GM19438 (cell line): ENCODE measurements around the gene IQCF6.
"Not testable (repeated sequence)": the region's sequence is repeated elsewhere in the genome, so short reads cannot be mapped to it uniquely, and the experiment has no call there.

Source experiments
- ATAC-seq: cut with Tn5 transposase; IDR thresholded peaks from one replicate; pipeline ENCODE4 v1.9.1; 2021; ENCODE audit warnings: low read depth; ENCODE audit not compliant: unreplicated experiment

The IQCF6 gene

DNA sequence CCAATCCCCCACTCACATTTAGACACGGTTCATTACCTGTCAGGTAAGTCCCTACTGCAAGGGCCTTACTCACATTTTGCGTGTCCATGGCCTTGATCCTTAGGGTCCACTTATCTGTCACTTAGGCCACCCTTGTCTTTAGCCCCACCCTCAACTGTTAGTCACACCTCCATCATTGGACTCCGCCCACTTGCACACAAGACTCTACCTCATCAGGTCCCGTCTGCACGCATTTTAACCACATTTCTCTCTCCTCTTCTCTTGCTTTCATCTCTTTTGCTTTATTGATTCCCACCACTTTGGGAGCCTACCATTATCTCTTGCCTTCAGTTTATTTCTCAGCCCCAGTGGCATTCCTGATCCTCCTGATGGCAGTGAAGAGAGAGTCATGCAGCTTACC lies at the start of gene IQCF6:
IQCF6 (minus strand) TSS at position 101 of the 400 bp plus-strand sequence; CDS start at position 88, 13 bp downstream.
- no peak for ATAC-seq

DNA sequence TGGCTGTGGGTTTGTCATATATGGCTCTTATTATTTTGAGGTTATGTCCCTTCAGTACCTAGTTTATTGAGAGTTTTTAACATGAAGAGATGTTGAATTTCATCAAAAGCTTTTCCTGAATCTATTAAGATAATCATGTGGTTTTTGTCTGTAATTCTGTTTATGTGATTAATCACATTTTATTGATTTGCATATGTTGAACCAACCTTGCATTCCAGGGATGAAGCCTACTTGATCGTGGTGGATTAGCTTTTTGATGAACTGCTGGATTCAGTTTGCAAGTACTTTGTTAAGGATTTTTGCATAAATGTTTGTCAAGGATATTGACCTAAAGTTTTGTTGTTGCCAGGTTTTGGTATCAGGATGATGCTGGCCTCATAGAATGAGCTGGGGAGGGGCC lies 49.3 kb upstream of the IQCF6 start:
- no peak for ATAC-seq

DNA sequence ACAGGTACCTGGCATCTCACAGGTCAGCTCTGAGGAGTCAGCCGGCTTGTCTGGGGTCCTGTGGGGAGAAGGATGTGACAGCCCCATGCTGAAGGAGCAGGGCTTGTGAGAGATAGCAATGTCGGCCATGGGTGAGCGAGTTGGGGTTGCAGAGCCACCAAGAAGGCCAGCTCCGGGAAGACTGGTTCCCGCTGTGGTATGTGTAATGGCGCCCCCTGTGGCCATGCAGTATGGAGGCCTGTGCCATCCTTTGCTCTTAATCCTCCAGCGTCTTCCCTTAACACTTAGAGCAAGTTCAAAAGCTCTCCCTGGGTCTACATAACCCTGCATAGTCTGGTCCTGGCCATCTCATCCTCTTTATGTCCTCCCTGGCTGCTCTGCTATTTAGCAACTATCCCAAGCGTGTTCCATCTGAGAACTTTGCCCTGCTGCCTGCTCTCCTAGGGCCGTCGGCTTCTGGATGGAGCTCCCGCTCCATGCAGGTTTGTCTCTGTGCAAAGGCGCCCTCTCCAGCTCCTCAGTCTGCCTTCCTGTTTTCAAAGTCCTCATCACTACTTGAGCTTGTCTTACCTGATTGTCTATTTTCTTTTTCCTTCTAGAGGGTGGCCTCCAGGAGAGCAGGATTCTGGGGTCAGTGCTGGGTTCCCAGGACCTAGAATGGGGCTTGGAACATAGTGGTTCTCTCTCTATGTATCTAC lies 40.8 kb upstream of the IQCF6 start:
- ATAC-seq = no peak

DNA sequence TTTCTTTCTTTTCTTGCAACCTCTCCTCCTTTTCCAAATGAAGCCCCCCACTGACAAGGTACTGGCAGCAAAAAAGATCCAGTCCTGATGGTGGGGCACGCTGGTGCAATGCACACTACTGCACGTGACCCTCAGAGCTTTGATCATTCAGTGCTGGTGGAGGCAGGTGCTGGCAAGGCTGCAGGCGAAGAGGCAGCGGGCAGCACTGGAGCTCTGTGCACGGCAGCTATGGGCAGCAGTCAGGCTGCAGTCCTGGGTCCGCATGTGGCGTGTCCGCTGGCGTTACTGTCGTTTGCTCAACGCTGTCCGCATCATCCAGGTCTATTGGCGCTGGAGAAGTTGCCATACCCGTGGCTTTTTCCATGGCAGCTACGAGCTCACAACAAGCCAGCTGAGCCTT lies 40.1 kb upstream of the IQCF6 start:
- no peak for ATAC-seq

DNA sequence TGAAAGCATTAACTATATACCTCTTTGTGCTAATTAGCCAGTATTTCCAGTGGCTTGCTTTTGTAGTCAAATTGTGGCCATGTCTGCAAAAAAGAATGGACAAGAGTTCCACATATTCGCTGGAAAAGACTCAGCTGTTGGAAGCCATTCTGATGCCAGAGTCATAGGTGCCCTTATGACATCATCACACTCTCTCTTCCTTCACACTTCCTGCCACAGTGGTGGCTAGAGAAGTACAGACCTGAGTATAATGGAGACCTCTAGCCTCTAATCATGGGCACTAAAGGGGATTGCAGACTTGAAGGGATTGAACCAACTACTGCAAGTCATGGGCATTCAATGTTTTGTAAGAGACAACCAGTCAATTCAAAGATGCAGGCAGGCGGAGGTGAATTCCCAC lies 38.3 kb upstream of the IQCF6 start:
- no peak for ATAC-seq

DNA sequence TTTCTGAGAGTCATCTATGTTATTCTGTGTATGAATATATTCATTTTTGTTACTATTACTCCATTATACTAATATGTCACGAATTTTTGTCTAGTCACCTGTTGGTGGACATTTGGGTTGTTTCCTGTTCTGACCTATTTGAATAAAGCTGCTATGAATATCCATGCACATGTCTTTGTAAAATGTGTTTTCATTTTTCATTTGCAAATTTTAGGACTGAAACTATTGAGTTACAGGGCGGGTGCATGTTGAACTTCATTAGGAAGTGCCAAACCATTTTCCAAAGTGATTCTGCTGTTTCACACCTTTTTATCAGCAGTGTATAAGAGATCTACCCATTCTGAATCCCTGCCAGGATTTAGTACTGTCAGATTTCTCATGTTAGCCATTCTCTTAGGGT lies 37.7 kb upstream of the IQCF6 start:
- ATAC-seq = no peak

DNA sequence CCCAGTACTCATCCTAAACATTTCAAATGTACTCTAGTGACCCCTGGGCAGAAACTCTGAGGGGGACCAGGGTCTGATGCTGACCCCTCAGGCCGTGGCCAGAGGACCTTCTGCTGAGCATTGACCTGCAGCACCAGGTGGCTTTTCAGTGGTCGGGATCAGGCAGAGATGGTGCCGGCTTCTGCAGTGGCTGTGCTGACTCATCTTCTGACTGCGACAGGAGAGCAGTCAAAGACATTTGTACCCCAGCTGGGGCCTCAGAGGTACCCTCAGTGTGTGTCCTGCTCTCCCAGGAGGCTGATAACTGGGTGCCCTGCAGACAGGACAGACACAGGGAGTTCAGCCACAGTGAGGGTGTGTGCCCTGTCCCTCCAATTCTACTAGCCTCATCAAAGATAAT lies 36.6 kb upstream of the IQCF6 start:
- ATAC-seq = no peak

DNA sequence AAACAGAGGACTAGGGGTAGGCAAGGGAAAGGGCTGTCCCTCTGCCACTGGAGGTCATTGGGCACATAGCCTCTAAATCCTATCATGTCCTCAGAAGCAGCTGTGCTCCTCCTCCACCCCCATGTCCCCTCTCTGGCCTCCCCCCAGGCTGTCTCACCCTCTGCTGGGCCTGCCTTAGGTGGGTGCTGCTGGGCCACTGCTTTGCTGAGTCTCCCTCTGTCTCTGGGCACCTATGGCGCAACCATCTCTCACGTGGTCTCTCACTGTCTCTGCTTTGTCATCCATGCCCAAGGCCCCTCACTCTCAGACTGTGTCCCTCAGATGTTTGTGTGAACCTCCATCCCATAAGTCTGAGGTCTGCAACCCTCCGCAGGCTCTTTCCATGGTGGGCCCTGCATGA lies 35.0 kb upstream of the IQCF6 start:
- no peak for ATAC-seq

DNA sequence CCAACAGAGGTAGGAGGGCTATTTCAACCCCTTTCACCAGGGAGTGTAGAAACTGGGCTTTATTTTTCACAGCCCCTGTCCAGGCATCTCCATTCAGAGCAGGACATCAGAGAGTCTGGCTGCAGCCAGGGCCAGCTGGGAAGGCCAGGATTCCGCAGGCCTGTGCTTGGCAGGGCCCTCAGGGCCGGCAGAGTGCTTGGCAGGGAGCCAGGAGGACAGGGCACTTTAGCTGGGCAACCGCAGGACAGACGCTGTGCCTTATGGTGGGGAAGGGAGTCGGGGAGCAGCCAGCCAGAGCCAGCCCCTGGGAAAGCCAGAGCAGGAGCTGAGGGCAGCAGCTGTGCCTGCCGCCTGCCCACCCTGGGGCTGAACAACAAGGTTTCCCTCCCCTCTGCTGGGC lies 34.5 kb upstream of the IQCF6 start:
- no peak for ATAC-seq

DNA sequence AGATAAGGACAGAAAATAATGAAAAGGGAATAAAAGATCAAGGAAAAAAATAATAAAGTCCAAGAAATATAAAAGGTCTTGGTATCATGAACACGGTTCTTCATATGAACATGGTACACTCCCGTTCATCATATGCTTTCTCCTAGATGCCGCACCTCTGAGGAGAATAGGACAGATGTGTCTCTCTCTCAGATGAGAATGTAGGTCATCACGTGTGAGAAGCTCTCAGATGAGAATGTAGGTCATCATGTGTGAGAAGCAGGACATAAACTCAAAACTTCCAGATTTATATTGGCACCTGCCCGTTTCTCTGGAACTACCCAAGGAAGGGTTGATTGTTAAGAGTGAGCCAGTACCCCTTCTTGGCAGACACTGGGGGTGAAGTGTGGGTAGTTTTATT lies 29.9 kb upstream of the IQCF6 start:
- no peak for ATAC-seq

DNA sequence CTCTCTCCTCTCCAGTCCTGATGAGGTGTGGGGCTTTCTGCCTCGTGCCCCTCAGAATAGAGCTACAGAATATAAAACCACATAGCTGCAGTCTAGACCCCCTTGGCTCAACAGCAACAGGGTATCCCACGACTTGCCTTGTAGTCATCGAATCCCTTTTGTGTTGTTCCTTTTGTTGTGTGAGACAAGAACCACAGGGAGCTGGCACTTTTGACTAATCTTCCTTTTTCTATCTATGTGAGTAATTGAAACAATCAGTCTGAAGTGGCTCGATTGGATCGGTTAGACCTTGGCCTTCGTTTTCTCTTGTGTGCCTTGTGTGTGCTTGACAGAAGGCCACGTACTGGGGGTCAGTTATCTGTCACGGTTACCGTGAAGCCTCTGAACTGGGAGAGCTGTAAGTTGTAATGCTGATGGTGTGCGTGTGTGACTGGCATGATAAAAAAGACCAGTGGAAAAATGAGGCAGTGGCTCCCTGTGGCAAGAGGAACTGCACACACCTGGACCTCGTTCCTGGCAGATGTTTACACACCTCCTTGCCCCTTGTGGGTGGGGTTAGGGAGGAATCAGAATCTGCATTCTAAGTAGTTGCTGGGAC lies 23.2 kb upstream of the IQCF6 start:
- ATAC-seq = no peak

DNA sequence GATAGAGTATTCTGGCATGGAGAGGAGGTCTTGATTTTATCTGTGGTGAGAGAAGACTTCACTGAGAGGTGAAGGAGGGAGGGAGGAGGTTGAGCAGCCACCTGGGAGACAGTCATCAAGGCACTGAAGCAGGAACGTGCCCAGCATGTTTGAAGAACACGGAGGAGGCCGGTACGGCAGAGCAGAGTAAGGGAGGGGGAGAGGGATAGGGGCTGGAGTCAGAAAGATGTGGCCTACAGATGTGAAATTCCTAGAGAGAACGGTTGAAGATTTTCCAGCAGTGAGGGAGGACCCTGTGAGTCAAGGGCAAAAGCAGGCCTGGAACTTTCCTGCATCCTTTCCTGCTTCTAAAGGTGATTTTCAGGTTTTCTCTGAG lies 21.7 kb upstream of the IQCF6 start:
- ATAC-seq = no peak

DNA sequence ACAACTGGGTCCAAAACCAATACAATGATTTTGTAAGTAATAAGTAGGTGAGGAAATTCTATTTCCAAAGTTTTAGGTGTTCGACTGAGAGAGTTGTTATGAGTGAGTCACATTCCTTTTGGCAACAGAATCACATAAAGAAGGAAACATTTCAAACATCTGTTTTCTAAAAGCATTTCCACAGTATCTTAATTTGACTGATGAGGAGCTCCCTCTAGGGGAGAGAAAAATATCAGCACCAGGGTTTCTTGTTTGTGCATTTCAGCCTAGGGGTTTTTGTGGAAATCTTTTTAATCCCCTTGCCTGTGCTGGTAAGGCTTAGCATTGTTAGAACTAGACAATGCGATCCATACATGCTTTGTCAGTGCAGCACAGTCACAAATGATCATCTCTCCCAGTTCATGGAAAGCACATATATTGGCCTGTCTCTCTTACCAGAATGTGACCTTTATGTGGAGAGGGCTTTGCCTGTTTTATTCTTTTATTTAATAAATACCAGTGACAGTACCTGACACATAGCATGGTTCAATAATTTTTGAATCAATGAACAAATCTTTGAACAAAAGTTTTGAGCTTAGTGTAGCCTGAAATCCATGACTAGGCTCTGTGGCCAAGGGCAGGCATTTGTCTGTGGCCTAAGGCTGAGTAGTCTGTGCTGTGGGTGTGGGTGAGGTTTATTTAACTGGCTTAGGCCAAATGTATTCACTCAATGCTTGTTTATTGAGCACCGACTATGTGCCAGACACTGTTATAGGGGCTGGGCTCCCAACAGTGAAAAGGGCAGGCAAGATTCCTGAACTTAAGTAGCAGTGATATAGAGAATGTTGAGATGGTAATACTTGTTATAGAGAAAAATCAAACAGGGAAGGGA lies 21.1 kb upstream of the IQCF6 start:
- ATAC-seq = no peak

DNA sequence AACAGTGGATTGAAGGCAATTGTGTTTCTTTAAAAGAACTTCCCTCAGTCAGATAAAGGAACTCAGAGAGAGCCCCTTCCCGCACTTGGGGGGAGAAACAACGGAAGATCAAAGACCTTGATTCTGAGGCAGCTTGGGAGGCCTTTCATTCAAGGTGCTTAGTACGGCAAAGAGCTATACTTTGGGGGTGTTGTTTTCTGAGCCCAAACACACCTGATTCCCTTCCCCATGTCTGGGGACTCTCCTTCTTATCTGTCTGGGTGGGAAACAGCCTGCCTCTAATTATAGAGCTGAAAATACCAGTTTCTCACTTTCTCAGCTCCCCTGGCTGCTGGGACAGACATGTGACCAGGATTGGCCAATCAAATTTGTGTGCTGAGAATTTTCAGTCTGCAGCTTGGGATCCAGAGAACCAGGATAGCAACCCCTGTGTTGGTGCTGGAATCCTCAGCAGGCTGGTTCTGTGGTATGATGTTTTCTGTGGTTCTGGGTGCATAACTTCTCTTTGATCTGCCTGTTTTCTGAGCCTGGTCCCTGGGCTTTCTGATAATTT lies 19.4 kb upstream of the IQCF6 start:
- ATAC-seq = no peak

DNA sequence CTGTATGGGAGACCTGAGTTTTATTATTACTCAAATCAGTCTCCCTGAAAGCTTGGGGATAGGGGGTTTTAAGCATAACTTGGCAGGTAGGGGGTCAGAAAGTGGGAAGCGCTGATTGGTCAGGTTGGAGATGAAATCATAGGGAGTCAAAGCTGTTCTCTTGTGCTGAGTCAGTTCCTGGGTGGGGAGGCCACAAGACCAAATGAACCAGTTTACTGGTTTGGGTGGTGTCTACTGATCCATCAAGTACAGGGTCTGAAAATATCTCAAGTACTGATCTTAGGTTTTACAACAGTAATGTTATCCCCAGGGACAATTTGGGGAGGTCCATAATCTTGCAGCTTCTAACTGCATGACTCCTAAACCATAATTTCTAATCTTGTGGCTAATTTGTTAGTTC lies 17.8 kb upstream of the IQCF6 start:
- ATAC-seq = no peak

DNA sequence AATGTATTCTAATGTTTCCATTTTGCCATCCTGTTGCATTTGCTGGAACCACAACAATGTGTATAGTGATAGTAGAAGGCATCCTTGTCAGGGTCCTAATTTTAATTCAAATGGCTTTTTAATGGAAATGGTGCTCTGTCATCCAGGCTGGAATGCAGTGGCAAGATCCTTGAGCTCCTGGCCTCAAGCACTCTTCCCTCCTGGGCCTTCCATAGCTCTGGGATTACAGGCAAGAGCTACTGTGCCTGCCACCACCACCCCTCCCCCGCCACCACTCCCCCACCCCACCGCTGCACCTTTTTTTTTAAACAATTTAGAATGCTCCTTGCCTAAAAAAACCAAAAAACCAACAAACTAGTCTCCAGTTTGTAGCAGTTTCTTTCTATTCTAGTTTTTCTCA lies 15.2 kb upstream of the IQCF6 start:
- no peak for ATAC-seq

DNA sequence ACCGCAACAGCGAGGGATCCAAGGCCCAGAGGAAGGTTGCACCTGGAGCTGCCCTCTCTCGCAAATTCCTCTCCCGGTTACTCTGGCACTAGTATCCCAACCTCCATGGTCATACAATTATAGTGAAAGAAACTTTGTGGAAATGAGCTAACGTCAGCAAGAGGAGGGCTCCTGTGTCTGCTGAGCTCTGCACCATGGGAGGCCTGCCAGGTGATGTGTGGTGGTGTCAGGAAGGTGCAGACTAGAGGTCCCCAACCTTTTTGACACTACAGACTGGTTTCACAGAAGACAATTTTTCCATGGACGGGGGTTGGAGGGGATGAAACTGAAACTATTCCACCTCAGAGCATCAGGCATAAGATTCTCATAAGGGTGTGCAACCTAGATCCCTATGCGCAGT lies 13.2 kb upstream of the IQCF6 start:
- no peak for ATAC-seq

DNA sequence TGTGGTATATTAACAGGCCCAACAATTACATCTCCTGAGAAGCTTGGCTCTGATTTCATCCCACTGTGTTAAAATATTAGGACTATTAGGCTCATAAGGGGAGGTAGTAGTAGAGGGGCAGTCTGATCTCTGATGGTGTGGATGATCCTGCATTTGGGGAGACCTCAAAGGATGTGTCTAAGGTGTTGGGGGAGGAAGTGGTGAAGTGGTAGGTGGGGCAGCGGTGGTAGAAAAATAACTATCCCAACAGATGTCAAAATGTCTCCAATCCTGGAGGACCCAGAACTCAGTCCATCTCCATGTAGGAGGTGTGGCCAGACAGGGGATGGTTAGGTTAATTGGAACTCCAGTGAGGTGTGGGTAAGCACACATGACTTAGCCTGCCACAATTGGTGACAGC lies 10.4 kb upstream of the IQCF6 start:
- ATAC-seq = no peak

DNA sequence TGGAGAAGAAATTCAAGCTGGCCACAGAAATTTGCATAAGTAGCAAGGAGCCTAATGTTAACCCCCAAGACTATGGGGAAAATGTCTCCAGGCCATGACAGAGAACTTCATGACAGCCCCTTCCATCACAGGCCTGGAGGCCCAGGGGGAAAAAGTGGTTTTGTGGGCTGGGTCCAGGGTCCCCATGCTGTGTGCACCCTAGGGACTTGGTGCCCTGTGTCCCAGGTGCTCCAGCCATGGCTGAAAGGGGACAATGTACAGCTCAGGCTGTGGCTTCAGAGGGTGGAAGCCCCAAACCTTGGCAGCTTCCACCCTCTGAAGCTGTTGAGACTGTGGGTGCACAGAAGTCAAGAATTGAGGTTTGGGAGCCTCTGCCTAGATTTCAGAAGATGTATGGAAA lies 8.5 kb upstream of the IQCF6 start:
- ATAC-seq = not testable (repeated sequence)

DNA sequence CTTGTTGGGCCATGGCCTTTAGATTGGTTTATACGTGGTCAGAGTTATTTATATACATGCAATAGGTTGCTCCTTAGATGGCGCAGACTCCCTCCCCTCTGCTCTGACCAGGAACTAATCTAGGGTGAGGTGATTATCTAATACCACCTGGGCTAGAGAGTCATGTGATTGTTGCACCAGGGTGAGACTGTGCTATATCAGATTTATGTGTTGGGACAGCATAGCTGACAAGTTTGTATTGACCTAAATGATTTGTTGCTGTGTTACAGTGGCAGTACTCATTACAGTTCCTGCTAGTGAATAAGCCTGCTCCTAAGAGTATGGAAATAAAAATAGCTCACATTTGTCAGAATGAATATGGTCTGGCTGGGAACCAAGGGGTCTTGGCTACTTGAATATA lies 7.2 kb upstream of the IQCF6 start:
- ATAC-seq = no peak

DNA sequence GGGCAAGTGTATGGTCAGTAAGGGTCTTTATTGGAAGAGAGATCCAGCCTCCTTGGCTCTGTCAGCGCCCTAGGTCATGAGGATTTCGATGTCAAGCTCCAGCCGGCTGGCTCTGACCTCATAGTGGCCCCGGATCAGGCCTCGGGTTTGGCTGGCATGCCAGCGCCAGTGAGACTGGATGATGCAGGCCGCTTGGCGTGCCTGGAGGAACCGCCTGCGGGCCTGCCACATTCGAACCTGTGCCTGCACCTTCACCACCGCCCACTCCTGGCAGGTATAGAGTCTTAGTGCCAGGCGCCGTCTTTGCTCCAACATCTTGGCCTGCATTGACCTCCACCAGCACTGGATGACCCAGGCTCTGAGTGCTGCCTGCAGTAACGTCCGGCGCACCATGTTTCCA lies 483 bp downstream of the IQCF6 start:
- no peak for ATAC-seq

DNA sequence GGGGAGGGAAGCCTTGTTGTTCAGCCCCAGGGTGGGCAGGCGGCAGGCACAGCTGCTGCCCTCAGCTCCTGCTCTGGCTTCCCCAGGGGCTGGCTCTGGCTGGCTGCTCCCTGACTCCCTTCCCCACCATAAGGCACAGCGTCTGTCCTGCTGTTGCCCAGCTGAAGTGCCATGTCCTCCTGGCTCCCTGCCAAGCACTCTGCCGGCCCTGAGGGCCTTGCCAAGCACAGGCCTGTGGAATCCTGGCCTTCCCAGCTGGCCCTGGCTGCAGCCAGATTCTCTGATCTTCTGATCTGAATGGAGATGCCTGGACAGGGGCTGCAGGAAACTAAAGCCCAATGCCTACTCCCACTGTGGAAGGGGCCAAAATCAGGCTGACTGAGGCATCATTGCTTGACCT lies 1.1 kb downstream of the IQCF6 start:
- ATAC-seq = no peak
